Measurements from ENCODE around the gene SCAMP2. TPM values are rescaled to one million over a fixed set of nuclear protein-coding genes. Genes with fewer than 3 reads are reported as not detected.

The SCAMP2 gene, protein sequence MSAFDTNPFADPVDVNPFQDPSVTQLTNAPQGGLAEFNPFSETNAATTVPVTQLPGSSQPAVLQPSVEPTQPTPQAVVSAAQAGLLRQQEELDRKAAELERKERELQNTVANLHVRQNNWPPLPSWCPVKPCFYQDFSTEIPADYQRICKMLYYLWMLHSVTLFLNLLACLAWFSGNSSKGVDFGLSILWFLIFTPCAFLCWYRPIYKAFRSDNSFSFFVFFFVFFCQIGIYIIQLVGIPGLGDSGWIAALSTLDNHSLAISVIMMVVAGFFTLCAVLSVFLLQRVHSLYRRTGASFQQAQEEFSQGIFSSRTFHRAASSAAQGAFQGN
- total RNA-seq (2021; ENCODE audit: unreplicated experiment) (121 TPM), Bru-seq, nascent RNA (percentile 80 among the genes with signal in this experiment), BruChase-seq, experiment 1, labeled RNA remaining after a 2-hour chase (percentile 83 among the genes with signal in this experiment), BruChase-seq, experiment 2, labeled RNA remaining after a 6-hour chase (percentile 91 among the genes with signal in this experiment)
- 162 TPM for polyA plus RNA-seq (2012; ENCODE audit: insufficient read length)
- long read RNA-seq, transcript SCAMP2-201 (9 exons, 2,453 nt) = major isoform, 96 of 176 reads
- long read RNA-seq, transcript SCAMP2-211 (6 exons, 867 nt) = minor isoform, 16 of 176 reads
- long read RNA-seq, partial matches to known transcripts = 18 of 176 reads
- long read RNA-seq, other reads (novel, unspliced or antisense) = 44 of 176 reads

DNA sequence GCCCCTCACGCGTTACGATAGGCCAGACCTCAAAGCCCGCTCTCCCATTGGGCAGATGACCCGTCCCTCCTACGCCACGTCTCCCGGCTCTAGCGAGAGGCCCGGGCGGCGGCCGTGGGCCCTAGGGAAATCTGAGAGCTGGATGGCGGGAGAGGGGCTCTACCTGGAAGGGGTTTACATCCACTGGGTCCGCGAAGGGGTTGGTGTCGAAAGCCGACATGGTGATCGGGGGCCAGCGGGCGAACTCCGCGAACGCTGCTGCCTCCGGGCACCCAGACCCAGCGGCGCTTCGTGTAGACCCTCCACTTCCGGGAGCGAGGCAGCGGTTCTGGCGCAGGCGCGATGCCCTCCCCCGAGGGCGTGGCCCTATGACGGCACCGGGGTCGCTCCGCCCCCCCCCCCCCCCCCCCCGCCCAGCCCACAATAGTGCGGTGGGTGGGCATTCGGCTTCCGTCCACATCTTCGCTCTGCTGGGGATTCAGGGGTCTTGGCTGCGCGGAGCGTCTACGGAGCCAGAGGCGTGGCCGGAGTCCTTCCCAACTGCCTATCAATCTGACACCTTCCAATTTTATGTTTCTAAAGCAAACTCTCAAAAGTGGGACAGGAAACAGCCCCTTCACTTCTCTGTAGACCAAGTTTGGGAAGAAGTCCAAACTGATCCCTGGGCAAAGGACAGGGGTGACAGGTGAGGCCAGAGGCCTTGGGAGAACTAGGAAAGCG lies at the start of gene SCAMP2:
TSS of gene SCAMP2 (minus strand) at position 330 of the 720 bp plus-strand sequence. CDS start at position 220, 110 bp downstream.
- BruUV-seq (replicated peaks) = no TSS peak
- Histone ChIP-seq H3K27ac (ENCODE audit: low read length) (peak within 1 kb of the TSS; percentile 88), H3K4me3 (ENCODE audit: low read depth in 2 of 2, low read length in 2 of 2) (peak within 1 kb of the TSS; percentile 85 to 98), H3K36me3 (ENCODE audit: control insufficient read depth, insufficient read depth, low read length) (no peaks in the 10 kb centered on the region), H3K27me3 (ENCODE audit: control insufficient read depth, insufficient read depth, low read length) (no peaks in the 10 kb centered on the region), H3K9me3 (ENCODE audit: control insufficient read depth, insufficient read depth, low read depth, low read length) (no peaks in the 10 kb centered on the region), H3K4me1 (ENCODE audit: control insufficient read depth, insufficient read depth, low read length) (peaks cover 14% of the 10 kb centered on the region)
- intact Hi-C loops (cut with micrococcal nuclease; ENCODE audit: unreplicated experiment) (no loop called here), in situ Hi-C loops (cut with HindIII; ENCODE audit: low pct_unique_long_range_greater_than_20kb, low sequenced_read_pairs) (no loop called here)
- DNase-seq (ENCODE audit: low read depth, low spot score) (peak; percentile 81), ATAC-seq (peak; percentile 99)
- CTCF ChIA-PET = no interaction called here
- POLR2A ChIA-PET = interaction anchor here (0.6 kb wide), 2 partner anchors 8 to 44 kb away, joined by 5 to 7 read pairs; no protein-coding TSS in a partner anchor
- TF ChIP-seq POLR2AphosphoS5 (IDR thresholded peaks at IDR 0.05; ENCODE audit: low read depth, low read length) = peak; percentile 96
- peak; percentile 87; the same call in 1 of the 2 replicates for TF ChIP-seq SIN3A (IDR thresholded peaks at IDR 0.05; ENCODE audit: borderline replicate concordance, insufficient read depth, low read depth, low read length)
- TF ChIP-seq TCF7L2 (IDR thresholded peaks at IDR 0.05; ENCODE audit: low read depth, low read length) = no peak
- TF ChIP-seq, protein P1, sequence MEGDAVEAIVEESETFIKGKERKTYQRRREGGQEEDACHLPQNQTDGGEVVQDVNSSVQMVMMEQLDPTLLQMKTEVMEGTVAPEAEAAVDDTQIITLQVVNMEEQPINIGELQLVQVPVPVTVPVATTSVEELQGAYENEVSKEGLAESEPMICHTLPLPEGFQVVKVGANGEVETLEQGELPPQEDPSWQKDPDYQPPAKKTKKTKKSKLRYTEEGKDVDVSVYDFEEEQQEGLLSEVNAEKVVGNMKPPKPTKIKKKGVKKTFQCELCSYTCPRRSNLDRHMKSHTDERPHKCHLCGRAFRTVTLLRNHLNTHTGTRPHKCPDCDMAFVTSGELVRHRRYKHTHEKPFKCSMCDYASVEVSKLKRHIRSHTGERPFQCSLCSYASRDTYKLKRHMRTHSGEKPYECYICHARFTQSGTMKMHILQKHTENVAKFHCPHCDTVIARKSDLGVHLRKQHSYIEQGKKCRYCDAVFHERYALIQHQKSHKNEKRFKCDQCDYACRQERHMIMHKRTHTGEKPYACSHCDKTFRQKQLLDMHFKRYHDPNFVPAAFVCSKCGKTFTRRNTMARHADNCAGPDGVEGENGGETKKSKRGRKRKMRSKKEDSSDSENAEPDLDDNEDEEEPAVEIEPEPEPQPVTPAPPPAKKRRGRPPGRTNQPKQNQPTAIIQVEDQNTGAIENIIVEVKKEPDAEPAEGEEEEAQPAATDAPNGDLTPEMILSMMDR (IDR thresholded peaks at IDR 0.05) = no peak
- TF ChIP-seq, protein P2, sequence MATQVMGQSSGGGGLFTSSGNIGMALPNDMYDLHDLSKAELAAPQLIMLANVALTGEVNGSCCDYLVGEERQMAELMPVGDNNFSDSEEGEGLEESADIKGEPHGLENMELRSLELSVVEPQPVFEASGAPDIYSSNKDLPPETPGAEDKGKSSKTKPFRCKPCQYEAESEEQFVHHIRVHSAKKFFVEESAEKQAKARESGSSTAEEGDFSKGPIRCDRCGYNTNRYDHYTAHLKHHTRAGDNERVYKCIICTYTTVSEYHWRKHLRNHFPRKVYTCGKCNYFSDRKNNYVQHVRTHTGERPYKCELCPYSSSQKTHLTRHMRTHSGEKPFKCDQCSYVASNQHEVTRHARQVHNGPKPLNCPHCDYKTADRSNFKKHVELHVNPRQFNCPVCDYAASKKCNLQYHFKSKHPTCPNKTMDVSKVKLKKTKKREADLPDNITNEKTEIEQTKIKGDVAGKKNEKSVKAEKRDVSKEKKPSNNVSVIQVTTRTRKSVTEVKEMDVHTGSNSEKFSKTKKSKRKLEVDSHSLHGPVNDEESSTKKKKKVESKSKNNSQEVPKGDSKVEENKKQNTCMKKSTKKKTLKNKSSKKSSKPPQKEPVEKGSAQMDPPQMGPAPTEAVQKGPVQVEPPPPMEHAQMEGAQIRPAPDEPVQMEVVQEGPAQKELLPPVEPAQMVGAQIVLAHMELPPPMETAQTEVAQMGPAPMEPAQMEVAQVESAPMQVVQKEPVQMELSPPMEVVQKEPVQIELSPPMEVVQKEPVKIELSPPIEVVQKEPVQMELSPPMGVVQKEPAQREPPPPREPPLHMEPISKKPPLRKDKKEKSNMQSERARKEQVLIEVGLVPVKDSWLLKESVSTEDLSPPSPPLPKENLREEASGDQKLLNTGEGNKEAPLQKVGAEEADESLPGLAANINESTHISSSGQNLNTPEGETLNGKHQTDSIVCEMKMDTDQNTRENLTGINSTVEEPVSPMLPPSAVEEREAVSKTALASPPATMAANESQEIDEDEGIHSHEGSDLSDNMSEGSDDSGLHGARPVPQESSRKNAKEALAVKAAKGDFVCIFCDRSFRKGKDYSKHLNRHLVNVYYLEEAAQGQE (IDR thresholded peaks at IDR 0.05; ENCODE audit: insufficient read depth in 1 of 2, low read depth in 2 of 2, low read length in 1 of 2) = no peak

DNA sequence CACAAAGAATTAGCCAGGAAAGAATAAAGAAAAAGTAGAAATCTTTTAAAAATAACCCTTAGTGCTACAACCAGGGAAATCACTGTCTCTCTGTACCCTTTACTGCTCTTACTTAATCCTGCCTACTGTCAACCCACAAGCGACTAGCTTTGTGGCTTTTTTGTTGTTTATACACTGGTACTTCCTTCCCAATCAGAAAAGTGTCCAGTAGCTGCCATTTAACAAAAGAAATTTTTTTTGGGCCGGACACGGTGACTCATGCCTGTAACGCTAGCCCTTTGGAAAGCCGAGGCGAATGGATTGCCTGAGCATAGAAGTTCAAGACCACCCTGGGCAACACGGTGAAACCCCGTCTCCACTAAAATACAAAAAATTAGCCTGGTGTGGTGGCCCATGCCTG lies 47.3 kb upstream of the SCAMP2 start:
- CTCF ChIA-PET = no interaction called here
- no peak overlapping the region for H3K4me3 ChIP-seq (ENCODE audit: low read depth in 2 of 2, low read length in 2 of 2)
- H3K4me1 ChIP-seq (ENCODE audit: control insufficient read depth, insufficient read depth, low read length) = no peaks in the 10 kb centered on the region
- TF ChIP-seq TCF7L2 (IDR thresholded peaks at IDR 0.05; ENCODE audit: low read depth, low read length) = no peak
- TF ChIP-seq, protein P2 (IDR thresholded peaks at IDR 0.05; ENCODE audit: insufficient read depth in 1 of 2, low read depth in 2 of 2, low read length in 1 of 2) = no peak
- no peak for TF ChIP-seq SIN3A (IDR thresholded peaks at IDR 0.05; ENCODE audit: borderline replicate concordance, insufficient read depth, low read depth, low read length)
- in situ Hi-C loops (cut with HindIII; ENCODE audit: low pct_unique_long_range_greater_than_20kb, low sequenced_read_pairs) (no loop called here), intact Hi-C loops (cut with micrococcal nuclease; ENCODE audit: unreplicated experiment) (no loop called here)
- BruUV-seq (replicated peaks) = no TSS peak
- H3K27me3 ChIP-seq (ENCODE audit: control insufficient read depth, insufficient read depth, low read length) = no peaks in the 10 kb centered on the region
- no peak for DNase-seq (ENCODE audit: low read depth, low spot score)
- H3K27ac ChIP-seq (ENCODE audit: low read length) = no peak overlapping the region
- POLR2A ChIA-PET = no interaction called here
- no peaks in the 10 kb centered on the region for H3K9me3 ChIP-seq (ENCODE audit: control insufficient read depth, insufficient read depth, low read depth, low read length)
- no peak for ATAC-seq
- peaks cover 32% of the 10 kb centered on the region for H3K36me3 ChIP-seq (ENCODE audit: control insufficient read depth, insufficient read depth, low read length)
